ENCODE data around the gene KCTD16.

DNA sequence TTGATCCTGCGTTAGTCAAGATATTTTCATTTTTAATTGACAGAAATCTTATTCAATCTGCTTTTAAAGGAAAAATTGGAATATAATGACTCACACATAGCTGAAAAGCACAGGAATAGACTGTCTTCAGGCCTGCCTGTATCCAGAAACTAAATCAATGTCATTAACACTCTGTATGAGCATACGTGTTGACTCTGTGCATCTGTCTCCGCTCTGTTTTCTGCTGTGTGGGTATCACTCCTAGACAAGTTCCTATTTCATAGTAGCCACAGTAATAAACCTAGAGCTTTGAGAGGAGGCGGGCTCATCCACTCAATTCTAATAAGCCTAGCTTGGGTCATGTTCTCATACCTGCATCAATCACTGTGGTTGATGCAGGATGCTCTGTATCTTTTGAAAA is 267.6 kb downstream of the KCTD16 start:
- TF ChIP-seq, protein P1, sequence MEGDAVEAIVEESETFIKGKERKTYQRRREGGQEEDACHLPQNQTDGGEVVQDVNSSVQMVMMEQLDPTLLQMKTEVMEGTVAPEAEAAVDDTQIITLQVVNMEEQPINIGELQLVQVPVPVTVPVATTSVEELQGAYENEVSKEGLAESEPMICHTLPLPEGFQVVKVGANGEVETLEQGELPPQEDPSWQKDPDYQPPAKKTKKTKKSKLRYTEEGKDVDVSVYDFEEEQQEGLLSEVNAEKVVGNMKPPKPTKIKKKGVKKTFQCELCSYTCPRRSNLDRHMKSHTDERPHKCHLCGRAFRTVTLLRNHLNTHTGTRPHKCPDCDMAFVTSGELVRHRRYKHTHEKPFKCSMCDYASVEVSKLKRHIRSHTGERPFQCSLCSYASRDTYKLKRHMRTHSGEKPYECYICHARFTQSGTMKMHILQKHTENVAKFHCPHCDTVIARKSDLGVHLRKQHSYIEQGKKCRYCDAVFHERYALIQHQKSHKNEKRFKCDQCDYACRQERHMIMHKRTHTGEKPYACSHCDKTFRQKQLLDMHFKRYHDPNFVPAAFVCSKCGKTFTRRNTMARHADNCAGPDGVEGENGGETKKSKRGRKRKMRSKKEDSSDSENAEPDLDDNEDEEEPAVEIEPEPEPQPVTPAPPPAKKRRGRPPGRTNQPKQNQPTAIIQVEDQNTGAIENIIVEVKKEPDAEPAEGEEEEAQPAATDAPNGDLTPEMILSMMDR (conservative IDR thresholded peaks at IDR 0.05; ENCODE audit: low read length), result no peak
- no peak for TF ChIP-seq EZH2phosphoT487 (IDR thresholded peaks at IDR 0.05; ENCODE audit: borderline replicate concordance)

Data from Loucy (cell line).